GM12872 (cell line): ENCODE results near the gene FBXO24.

Source experiments
- TF ChIP-seq, protein P1 (sequence below): IDR thresholded peaks from 3 replicates; pipeline ENCODE4 v1.5.1; 2011; ENCODE audit warnings: low read depth, mild to moderate bottlenecking, low read length, moderate library complexity; ENCODE audit not compliant: insufficient read depth

Gene FBXO24

DNA sequence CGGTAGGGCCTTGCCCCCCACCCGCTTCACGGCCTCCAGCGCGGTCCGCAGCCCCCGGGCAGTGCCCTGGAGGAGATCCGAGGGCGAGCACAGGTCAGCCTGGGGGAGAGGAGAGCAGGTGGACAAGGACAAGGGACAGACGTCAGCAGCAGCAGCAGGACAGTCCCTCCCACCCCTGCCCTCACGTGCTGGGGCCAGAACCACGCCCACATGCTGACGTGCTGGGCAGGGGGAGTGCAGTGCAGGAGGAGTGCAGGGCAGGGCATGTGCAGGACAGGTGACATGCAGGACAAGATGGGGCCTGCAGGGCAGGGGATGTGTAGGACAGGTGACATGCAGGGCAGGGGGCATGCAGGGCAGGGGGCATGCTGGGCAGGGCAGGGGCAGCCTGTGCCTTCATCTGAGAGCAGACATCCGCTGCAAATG lies 10.9 kb upstream of the FBXO24 start:
- TF ChIP-seq, protein P1, sequence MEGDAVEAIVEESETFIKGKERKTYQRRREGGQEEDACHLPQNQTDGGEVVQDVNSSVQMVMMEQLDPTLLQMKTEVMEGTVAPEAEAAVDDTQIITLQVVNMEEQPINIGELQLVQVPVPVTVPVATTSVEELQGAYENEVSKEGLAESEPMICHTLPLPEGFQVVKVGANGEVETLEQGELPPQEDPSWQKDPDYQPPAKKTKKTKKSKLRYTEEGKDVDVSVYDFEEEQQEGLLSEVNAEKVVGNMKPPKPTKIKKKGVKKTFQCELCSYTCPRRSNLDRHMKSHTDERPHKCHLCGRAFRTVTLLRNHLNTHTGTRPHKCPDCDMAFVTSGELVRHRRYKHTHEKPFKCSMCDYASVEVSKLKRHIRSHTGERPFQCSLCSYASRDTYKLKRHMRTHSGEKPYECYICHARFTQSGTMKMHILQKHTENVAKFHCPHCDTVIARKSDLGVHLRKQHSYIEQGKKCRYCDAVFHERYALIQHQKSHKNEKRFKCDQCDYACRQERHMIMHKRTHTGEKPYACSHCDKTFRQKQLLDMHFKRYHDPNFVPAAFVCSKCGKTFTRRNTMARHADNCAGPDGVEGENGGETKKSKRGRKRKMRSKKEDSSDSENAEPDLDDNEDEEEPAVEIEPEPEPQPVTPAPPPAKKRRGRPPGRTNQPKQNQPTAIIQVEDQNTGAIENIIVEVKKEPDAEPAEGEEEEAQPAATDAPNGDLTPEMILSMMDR, result no peak

DNA sequence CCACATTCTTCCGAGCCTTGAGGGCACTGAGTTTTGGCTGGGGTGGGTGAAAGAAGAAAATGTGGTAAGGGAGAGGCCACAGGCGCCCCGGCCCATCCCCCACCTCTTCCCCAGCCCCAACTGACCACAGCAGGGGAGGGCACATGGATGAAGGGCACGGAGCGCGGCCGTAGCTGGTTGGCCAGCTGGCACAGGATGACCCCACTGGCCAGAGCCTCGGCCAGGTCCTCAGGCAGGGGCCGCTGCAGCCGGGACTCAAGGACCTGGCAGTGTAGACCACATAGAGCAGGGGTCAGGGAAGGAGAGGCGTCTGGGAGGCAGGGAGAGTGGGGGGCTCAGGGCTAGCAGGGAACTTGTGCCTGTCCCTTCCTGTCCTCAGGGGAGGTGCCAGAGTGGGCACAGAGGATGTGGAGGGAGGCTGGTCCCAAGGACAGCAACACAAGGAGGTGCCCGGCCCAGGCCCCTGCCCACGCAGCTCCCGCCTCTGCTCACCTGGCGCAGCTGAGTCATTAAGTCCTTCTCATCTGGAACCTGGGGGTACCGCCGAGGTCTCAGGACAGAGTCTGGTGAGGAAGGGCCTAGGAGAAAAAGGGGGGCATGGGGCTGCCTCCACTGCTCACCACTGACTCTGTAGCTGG lies 10.3 kb upstream of the FBXO24 start:
- TF ChIP-seq, protein P1, result no peak

DNA sequence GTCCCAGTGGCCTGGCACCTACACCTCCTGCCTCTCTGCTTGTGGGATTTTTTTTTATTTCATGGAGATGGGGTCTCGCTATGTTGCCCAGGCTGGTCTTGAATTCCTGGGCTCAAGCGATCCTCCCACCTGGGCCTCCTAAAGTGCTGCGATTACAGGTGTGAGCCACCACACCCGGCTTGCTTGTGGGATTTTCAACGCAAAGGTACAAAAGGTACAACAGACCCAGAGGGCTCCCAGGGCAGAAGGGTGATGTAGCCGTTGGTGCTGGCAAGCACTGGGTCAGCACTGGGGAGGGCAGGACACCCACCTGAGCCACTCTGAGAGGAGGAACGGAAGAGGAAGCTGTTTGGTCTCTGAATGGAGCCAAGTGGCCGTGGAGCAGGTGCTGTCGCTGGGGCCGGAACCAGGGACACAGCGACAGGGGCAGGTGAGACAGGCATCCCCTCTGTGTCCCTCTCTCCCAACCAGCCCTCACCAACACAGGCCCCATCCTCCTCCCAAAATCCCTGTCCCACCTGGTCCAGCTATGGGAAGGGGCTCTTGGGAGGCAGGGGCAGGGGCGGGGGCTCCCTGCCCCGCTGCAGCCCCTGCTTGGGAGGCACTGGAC lies 9.6 kb upstream of the FBXO24 start:
- TF ChIP-seq, protein P1, result no peak

DNA sequence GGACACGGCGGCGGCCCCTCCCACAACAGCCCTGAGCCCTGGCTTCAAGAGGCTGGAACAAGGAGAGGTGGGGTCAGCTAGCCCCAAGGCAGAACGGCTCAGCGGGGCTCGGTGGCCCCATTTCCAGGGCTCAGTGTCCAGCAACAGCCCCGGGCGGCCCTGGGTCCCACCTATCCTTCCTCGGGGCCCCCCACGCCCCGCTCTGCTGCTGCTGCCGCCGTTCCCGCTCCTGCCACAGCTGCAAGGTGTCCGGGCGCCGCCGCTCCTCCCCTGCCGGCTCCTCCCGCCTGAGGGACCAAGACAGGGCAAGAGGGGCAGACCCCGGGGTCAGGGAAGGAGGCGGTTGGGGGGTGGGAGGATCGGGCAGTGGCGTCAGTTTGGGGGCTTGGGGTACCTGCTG lies 9.0 kb upstream of the FBXO24 start:
- TF ChIP-seq, protein P1, result no peak

DNA sequence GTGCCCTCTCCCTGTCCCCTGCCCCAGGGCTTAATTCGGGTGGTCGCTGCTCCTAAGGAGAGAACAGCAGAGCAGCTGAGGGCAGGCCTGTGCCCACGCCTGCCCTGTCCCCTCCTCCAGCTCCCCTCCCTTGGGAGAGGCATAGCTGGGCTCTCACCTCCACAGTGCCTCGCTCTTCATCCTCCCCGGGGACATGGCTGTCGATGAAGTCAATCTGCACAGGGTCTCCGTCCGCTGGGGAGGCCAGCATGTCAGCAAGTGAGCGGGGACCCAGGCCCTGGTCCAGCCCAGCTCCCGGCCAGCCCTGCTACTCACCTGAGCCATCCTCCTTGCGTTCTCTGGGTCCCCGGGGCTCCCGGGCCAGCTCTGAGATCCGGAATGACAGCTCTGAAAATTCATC lies 8.6 kb upstream of the FBXO24 start:
- TF ChIP-seq, protein P1, result no peak

DNA sequence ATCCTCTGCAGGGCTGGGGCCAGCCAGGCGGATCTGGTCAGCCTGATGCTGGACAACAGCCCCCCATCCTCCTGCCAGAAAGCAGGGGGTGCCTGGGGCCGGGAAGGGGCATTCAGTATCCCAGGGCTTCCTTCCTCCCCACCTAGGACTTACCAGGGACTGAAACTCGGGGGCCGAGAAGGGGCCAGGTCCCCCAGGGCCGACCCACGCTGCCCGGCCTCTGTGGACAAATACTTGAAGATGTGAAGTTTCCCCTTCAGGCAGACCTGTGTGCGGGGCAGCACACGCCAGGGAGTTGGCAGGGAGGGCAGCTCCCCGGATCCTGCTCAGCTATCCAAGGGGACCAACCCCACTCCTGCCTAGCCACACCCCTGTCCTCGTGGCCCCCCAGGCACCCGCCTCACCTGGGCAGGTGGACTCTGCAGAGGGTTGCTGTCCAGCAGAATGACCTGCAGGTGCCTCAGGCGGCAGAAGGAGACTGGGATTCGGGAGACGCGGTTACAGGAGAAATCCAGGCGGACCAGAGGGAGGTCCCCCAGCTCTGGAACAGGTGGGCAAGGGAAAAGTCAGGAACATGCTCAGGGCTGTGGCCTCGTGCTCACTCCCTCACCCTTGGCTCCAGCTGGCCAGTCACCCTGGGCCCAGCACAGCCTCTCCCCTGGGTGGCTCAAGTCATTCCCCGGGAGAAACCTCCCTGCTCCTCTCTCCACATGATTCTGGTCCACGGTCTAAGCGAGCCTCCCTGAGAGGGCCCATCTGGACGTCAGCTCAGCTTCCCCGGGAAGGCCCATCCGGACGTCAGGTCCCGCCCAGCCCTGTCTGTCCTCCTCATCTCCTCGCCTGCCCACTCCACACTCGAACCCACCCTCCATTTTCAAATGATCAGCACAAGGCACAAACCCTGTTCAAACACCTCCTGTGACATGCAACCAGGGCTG lies 7.6 kb upstream of the FBXO24 start:
- TF ChIP-seq, protein P1, result no peak

DNA sequence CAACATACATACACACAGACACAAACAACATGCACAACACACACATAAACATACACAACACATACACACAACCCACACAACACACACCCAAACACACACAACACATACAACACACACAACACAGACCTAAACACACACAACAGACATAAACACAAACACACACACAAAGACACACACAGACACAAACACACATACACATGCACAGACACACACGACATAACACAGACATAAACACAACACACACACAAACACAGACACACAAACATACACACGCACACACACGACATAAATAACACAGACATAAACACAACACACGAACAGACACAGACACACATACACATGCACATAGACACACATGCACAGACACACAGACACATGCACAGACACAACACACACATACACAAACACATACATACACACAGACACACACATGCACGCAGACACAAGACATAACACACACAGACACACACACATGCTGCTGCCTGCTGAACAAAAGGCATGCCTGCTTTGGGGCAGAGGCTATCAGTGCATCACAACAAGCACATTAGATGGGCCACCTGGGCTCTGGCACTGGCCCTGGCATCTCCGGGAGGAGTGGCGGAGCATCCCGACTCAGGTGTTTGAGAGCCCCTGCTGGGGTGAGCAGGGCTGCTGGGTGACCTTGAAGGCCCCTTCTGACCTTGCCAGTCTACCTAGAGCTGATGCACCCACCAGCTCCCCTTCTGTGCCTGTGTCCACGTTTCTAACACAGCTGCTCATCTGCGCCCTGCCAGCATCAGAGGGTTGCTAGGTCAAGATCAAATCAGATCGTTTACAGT lies 5.5 kb upstream of the FBXO24 start:
- TF ChIP-seq, protein P1, result no peak
